ENCODE measurements around the gene MLLT3.

MLLT3 gene

DNA sequence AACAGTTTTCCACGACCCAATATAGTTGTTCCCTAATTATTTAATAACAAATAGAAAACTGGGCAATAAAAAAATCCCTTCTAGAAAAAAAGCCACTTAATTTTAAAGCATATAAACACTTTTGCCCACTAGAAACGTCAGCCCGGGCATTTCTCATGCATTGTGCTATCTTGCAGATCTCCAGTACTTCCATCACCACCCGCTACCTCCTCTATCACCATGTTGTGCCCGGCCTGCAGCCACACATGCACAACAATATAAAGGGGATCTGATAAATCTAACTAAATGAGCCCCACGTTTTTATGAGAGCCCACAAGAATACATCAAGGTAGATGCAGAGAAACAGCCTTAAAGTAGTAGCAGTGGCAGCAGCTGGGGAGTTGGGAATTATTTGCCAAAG is 272.7 kb downstream of the MLLT3 start:
- DNase-seq (ENCODE audit: low read depth, low spot score), result no peak

DNA sequence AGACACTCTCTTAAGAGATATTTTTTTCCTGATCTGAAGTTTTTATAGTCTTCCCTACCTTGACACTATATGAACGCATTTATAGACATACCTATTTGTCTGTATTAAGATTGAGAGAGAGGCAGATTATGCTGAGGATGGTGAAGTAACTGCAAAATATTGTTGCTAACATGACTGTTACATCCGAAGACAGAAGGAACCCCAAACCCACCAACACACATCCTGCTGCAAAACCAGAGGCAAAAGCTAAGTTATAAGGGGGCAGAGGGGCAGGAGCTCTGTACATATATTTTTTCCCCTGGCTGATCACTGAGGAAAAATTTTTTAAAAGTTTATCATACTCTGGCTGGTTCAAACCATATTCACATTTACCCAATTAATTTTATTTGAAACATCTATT is 279.0 kb downstream of the MLLT3 start:
- no peak for DNase-seq (ENCODE audit: low read depth, low spot score)

DNA sequence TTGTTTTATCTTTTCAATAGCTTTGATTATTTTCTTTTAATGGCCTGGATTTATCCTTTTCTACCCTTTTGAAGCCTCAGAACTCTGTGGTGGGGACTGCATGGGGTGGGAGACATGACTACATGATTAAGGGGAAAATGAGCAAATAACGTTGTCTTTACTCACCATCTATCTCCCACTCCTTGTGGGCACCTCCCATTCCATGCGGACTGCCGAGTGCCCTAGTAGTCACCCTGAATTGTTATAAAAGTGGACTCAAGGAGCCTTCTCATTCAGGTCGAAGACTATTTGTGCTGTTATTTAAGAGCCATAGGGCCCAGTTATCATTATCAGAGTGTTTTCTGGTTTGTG is 281.8 kb downstream of the MLLT3 start:
- no peak for DNase-seq (ENCODE audit: low read depth, low spot score)

DNA sequence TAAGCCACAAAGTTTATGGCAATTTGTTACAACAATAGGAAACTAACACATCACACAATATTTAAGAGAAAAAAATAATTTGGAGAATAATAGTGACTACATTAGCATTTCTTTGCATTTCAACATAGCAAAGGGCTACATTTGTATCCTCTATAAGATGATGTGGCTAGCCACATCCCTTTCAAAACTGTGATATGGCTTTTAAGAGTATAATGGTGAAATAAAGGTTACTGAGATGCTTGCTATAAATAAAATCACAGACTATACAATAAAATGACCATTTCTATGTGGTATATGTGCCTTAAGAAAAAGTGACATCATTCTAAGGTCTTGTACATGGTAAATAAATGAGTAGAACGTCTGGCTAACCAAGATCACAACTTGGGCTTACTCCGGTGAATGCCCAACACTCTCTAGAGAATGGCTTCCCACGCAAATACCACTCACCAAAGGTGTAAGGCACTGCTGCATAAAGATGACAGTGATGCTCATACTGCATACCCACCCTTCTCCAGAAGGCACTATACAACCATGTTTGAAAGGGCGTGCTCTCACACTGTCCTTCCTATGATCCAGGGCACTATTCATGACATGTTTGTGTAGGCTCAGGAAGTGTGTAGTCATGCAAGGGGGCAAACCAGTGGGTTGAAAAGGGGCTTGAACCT is 286.5 kb downstream of the MLLT3 start:
- DNase-seq (ENCODE audit: low read depth, low spot score), result no peak

DNA sequence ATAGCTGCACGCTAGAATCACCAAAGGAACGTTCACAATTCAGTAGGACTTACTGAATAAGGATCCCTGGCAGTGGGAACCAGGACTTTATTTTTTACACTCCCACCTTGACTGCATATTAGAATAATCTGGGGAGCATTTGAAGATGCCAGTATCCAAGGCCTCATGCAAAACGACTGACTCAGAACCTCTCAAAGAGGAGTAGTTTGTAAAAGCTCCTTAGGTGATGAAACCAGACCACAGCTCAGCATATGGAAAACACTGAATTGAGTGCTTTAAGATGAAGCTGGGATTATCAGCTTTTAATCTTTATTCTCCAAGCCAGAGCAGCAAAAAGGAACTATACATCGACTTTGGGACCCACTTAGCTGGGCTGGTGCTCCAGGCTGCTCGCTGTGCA is 288.3 kb downstream of the MLLT3 start:
- no peak for DNase-seq (ENCODE audit: low read depth, low spot score)

DNA sequence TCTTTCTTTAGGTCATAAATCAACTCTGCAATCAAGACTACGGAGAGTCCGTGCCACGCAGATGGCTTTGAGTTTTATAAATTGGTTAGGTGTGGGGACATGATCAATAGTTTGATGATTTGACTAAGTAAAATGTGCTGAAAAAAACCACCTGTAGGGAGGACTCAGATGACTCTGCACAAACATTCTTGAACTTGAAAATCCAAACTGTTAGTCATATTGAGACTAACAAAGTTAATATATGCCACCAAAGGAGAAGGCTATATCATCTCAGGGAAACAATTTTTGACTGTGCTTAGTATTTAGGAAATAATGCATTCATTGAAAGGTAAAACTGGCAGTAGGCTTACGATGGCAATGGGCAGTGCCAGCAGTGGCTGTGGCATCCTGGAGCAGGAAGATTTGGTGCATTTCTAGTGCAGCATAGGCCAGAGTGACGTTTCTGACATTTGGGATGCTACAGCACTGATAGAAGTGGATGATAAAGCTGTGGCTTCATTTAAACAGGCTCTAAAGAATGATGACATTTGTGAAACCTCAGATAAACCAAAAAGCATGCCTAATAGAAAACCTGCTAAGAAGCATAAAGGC is 291.1 kb downstream of the MLLT3 start:
- DNase-seq (ENCODE audit: low read depth, low spot score), result no peak

DNA sequence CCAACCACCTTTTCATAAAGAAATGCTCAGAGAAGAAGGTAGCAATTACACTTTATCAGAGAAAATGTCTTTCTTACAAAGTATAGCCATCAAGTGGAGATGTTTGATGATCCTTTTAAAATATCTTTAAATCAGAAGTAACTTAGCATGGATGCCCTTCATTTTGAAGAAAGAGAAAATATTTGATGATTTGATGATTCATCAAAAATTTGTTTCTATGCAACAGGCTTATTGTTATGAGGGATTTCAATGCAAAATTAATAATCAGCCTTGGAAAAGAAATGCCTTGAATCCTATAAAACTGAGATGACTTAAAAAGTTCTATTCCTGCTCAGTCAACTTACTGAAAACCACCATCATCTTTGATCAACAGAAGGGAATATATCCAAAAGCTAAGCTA is 291.6 kb downstream of the MLLT3 start:
- DNase-seq (ENCODE audit: low read depth, low spot score), result no peak

DNA sequence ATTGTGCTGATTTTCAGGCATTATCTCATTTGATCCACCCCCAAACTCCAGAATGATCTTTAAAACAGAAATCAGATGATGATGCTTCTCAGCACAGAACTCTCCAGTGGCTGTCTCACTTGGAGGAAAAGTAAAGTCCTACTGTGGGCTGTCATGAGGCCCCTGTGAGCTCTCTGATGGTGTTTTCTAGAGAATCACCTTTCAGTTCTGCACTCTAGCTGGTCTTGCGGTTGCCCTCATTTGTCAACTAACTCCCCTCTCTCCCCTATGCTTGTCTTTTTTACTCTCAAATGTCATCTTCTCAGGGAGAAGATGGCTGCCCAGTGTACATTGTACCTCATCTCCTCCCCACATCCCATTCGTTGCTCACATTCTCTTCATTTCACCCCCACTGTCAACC is 295.8 kb downstream of the MLLT3 start:
- DNase-seq (ENCODE audit: low read depth, low spot score), result no peak

DNA sequence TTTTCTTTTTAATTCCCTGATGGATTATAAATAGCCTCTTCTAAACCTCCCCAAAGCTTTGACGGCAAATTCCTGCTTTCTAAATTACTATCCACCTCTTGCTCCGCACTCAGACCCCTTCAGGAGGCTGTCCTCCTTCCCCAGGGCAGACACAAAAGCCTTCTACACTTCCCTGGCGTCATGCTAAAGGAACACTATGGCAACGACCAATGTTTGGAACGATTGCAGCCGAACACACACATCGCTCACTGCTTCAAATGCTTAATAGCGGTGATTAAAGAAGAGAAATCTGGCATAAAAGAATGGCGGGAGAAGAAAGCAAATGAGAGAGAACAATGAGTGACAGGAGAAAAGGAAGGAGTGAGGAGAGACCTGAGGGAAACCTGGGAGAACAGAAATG is 297.3 kb downstream of the MLLT3 start:
- DNase-seq (ENCODE audit: low read depth, low spot score), result no peak

DNA sequence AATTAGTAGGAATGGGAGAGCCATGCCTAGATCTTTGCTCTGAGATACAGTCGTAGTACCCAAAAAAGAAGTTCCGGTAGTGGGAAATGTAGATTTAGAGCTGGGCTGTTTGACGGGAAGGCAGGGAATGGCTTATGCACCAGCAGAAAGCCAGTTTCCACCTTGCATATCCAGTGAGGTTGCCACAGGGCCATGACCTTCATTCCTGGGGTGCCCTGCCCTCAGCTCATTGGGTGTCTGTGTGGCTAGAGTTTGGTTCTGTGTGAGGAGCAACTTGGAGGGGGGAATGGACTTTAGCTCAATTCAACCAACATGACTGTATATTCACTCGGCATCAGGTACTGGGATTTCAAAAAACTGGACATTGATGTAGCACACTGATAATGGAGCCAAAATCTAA is 300.1 kb downstream of the MLLT3 start:
- no peak for DNase-seq (ENCODE audit: low read depth, low spot score)

DNA sequence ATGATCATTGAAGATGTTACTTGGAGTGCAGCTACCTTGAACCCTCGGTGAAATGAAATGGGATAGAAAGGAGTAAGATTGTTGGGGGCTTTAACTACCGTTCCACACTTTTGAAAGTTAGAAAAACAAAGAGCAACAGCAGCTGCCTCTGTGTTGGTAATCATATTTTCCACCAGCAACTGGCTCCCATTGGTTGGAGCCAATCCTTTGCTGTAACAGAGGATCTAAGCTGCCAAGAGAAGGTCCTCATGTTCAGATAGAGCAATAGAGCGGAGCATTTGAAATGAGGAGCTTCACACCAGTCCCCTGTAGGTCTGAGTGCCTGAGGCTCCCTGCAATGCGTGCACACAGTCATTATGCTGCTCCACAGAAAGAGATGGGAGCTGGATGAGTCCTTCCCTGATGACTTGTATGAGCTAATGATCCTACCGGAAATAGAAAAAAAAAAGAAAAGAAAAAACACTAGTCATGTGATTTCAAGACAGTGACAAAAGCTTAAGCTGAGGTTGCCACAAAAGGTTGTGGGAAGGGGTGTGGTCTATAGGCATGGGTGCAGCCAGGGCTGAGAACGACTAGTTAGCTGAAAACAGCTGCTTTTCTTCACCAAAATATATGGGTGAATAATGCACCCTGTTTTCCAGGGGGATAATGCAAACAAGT is 300.7 kb downstream of the MLLT3 start:
- no peak for DNase-seq (ENCODE audit: low read depth, low spot score)

DNA sequence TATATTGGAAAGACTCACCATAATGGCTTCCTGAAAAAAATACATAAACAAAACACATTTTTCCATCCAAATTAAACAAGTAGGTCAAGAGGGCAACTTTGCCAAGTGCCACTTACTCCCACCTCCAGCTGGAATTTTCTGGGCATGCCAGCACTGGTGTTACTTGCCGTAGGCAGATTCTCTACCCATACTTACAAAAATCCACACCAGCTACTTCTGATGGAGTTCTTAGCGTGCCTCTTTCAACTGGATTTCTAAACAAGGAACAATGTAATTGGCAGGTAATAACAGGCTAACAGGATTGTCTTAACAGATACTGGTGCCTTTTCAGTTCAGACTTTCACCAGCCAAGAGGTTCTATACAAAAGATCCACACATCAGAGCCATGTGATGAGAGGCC is 301.4 kb downstream of the MLLT3 start:
- DNase-seq (ENCODE audit: low read depth, low spot score), result no peak

DNA sequence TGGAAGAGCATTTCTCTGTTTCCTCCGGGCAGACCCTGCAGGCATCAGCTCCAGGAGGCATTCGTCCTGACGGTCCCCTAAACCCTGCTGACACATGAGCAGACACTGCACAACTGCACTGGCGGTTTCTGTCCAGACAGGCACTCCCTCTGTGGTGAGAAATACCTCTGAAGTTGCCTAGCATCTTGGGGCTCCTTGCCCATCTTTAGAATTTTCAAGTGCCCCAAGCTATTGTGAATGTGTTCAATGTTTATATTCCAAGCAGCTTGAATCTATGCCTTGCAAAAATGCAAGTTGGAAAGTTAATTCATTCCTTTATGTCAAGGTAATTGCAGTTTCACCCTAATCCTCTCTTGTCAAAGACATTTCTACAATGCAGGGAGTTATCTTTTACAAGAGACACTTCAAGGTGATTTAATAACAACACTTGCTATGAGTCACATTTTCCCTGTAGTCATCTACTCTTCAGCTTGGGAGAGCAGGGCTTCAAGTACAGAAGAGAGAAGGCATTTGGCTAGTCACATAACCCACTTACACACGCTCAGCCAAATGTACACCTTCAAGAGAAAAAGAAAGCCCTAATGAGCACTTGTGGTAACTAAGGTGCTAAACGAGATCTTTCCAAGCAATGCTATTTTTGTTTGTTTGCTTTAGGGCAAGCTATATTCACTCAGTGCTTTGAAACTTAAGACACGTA is 302.5 kb downstream of the MLLT3 start:
- DNase-seq (ENCODE audit: low read depth, low spot score), result no peak

DNA sequence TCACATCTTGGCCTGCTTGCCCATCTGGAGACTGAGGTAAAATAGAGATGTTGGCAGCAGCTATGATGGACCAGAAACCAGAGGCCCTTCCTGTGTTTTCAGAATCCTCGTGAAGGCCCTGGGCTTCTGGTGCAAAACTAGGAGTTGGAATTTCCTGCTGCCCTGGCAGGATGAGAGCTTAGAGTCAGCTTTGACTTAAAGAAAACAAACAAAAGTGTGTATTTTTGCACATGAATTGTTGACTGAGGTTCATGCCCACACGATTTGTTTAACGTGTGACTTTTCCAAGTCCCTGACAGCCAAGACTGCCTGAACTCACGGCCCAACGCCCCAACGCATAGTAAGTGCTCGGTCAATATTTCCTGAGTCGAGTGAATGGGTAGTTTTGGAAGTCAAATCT is 303.1 kb downstream of the MLLT3 start:
- no peak for DNase-seq (ENCODE audit: low read depth, low spot score)

DNA sequence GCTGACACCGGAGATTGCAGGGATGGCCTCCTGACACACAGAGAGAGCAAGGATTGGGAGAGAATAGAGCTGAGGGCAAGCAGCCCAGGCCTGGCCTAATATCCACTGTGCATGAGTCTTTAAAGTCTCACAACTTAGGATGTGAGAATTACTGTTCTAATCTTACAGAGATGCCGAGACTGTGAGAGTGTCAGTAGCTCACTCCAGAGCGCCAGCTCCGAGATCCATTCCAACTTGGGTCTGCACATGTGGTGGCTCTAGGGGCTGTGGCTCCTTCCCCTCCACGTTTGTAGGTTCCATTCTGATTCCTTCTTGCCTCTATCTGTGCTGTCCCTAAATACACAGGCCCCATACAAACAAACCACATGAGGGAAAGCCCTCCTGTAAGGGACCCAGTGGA is 304.6 kb downstream of the MLLT3 start:
- DNase-seq (ENCODE audit: low read depth, low spot score), result no peak

DNA sequence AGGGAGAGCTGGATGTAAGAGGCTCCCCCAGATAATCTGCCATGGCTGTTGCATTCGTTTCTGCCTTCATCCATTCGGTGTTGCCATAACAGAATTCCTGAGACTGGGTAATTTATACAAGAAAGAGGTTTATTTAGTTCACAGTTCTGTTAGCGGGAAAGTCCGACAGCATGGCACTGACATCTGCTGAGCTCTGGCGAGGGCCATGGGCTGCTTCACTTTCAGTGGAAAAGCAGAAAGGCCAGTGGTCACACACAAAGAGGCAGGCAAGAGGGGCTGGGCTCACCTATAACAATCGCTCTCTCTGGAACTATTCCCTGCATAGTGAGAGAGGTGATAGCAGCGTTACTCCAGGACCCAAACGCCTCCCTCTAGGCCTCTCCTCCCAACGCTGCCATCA is 305.9 kb downstream of the MLLT3 start:
- no peak for DNase-seq (ENCODE audit: low read depth, low spot score)

DNA sequence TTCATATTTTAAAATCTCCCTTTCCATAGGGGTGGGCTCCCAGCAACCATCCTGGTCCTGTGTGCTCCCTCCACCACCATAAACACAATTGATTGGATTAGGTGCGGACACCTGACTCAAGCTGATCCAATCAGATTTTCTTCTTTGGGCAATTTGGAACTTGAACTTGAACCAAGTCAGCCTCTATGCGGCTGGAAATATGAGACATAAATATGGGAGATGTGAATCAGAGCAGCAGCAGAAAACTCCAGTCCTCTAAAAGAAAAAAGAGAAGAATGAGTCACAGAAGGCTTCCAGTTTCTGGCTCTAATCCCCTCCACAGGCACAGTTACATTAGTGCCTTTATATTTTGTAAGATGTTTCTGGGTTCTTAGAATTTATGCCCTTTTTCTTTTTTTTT is 306.6 kb downstream of the MLLT3 start:
- DNase-seq (ENCODE audit: low read depth, low spot score), result no peak

DNA sequence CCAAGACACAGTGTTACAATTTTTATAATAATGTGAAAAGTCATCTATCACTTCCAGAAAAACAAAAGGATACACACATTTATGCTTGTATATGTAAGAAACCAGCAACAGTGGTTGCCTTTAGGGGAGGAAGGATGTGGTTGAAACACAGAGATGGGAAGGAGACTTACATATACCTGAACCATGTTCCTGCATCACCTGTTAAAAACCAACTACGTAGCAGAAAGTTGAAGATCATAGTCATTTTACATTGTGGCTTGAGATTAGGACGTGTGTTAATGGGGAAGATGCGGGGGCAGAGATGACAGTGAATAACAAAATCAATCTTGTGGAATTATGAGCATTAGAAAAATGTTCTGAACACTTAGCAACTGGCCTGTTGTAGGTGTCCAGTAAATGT is 307.3 kb downstream of the MLLT3 start:
- no peak for DNase-seq (ENCODE audit: low read depth, low spot score)

DNA sequence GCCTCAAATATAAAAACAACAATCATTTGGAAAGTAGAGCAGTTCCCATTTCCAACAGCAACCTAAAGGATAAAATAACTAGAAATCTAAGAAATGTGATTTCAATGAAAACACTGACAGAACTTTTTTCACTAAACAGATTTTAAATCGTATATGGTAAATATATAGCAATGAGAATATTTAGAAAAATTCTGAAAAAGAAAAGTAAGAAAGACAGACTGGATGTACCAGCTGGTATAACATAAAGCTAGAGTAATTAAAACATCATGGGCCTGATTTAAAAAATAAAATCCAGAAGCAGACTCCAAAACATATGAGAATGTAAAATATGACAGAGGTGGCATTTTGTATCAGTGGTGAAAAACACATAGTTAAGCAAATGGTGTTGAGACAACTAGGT is 308.9 kb downstream of the MLLT3 start:
- no peak for DNase-seq (ENCODE audit: low read depth, low spot score)

DNA sequence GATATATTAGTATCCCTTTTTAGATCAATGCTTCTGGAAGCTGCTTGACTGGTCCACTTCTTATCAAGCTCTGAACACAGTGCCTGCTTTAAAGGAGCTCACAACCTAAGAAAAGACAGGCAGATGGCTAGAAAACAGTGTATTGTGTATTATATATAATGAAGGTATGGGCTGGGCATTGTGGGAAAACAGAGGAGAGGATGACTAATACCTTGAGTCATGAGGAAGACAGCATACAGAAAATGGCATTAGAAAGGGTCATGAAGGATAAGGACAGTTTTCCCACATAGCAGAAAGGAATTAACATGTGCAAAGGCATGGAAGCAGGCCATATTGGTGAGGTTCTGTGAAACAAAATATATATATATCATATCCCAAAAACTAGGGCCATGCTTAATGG is 309.6 kb downstream of the MLLT3 start:
- no peak for DNase-seq (ENCODE audit: low read depth, low spot score)

DNA sequence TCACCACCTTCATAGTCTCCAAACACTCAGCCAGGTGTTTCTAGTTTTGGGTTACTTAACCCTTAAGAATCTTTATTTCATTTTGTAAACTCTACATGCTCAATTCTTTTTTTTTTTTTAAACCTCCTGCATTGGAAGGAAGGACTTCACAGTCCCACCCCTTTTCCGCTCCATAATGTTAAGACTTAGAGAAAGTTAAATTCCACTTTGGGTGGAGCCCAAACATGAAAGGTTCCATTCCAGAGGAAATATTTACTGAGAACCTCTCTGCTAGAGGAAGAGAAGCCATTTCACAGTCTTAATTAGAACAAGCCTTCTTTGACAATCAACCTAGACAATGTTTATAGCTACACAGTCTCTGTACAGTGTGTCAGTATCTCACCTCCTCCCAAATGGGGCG is 312.3 kb downstream of the MLLT3 start:
- no peak for DNase-seq (ENCODE audit: low read depth, low spot score)

DNA sequence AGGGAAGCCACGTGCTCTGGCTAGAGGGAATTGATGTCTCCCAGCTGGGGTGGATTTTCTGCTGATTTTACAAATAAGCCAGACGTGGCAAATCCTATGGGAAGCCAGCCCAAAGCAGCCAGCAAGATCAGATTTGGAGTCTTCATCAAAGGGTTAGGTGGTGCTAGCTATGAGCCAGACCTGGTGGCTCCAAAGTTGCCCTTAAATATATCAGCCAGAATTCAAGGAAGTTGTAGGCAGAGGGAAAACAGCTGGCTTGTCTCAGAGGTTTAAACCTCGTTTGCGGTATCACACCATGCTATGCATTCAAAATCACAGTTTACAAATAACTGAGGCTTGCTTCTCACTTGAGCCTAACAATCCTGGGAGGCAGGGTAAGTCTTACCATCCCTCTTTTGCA is 313.2 kb downstream of the MLLT3 start:
- no peak for DNase-seq (ENCODE audit: low read depth, low spot score)

DNA sequence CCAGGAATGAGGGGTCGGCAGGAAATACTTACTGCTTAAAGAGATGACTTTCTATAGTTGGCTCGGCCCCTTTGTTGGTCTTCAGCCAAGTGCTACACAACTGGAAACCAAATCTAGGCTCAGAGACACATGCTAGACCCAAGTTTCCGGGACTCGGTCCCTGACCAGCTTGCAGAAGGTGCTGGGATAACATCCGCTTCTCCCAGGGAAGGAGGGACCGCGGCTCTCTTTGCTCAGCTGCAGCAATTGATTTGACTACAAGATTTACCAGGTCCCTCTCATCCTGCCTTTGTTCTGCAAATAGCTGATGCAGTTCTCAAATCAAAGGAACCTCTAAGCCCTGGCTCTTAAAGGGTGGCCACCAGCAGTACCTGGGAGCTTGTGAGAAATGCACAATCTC is 314.7 kb downstream of the MLLT3 start:
- DNase-seq (ENCODE audit: low read depth, low spot score), result no peak
